SKM-1 (cell line): ENCODE data around the gene ZSWIM2.
"Not testable (repeated sequence)": the region's sequence is repeated elsewhere in the genome, so short reads cannot be mapped to it uniquely, and the experiment has no call there.

Experiments used
- DNase-seq: peaks from one replicate; lab custom pipeline; 2025; ENCODE audit not compliant: unreplicated experiment; lab: John Stamatoyannopoulos, UW

Gene ZSWIM2, protein sequence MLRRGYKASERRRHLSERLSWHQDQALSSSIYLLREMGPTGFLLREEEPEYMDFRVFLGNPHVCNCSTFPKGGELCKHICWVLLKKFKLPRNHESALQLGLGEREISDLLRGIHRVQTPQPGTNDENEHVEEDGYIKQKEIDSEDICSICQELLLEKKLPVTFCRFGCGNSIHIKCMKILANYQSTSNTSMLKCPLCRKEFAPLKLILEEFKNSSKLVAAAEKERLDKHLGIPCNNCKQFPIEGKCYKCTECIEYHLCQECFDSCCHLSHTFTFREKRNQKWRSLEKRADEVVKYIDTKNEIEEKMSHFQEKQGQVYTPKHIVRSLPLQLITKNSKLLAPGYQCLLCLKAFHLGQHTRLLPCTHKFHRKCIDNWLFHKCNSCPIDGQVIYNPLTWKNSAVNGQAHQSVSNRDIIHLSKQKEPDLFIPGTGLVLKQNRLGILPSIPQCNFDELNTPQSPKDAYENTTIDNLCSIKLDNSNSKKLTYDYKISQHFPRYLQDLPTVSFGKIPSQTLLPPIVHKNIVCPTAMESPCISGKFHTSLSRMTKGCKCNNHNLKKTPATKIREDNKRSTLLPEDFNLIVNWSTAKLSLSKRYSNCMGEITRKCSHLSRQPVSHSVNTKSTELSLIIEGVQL

GRCh38 chr2:186848873-186849578 is at the start of gene ZSWIM2:
TSS of gene ZSWIM2 (minus strand) at chr2:186849170. CDS start at chr2:186849130, 40 bp downstream.
- DNase-seq = peak; percentile 72

DNA sequence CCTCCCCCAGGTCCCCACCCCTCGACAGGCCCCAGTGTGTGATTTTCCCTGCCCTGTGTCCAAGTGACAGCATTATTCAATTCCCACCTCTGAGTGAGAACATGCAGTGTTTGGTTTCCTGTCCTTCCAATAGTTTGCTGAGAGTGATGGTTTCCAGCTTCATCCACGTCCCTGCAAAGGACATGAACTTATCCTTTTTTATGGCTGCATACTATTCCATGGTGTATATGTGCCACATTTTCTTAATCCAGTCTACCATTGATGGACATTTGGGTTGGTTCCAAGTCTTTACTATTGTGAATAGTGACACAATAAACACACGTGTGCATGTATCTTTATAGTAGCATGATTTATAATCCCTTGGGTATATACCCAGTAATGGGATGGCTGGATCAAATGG is 47.2 kb upstream of the ZSWIM2 start:
- not testable (repeated sequence) for DNase-seq

GRCh38 chr2:186895451-186895850 is 46.5 kb upstream of the ZSWIM2 start:
- DNase-seq = no peak

- DNase-seq = no peak
These were observed 45.5 kb upstream of the ZSWIM2 start for GRCh38 chr2:186894478-186894877.

- no peak for DNase-seq
These were observed 43.9 kb upstream of the ZSWIM2 start for GRCh38 chr2:186892821-186893220.

GRCh38 chr2:186891185-186891621 is 42.2 kb upstream of the ZSWIM2 start:
- no peak for DNase-seq

DNA sequence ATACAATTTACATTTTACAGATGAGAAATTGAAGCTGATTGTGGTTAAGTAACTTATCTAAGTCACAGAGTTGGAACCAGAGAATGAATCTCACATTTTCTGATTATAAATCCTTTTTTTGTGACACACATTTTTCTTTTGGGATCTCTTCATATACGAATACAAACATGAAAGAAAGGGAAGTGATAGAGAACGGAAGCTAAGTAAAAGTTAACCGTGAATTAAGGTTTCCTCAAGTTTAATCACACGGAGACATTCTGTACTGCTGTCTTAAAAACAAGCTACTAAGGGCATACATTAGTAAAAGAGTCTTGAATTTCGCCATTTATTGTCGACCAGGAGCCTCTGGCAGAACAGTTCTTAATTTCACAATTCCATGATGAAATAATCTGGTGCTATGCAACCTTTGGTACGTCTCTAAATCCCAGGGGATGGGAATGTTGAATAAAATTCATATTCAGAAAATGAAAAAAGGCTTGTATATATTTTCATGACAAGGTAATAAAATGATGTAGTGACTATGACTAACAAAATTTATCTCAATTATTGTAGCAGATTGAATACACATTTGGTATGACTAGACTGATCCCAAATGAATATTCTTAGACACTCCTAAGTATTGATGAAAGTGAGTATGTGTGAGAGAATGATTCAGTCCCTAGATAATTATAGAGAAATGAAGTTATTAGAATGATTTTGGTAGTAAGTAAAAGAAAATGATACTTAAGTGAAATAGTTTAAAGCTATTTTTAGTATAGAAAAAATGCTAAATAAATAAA is 40.3 kb upstream of the ZSWIM2 start:
- no peak for DNase-seq

DNA sequence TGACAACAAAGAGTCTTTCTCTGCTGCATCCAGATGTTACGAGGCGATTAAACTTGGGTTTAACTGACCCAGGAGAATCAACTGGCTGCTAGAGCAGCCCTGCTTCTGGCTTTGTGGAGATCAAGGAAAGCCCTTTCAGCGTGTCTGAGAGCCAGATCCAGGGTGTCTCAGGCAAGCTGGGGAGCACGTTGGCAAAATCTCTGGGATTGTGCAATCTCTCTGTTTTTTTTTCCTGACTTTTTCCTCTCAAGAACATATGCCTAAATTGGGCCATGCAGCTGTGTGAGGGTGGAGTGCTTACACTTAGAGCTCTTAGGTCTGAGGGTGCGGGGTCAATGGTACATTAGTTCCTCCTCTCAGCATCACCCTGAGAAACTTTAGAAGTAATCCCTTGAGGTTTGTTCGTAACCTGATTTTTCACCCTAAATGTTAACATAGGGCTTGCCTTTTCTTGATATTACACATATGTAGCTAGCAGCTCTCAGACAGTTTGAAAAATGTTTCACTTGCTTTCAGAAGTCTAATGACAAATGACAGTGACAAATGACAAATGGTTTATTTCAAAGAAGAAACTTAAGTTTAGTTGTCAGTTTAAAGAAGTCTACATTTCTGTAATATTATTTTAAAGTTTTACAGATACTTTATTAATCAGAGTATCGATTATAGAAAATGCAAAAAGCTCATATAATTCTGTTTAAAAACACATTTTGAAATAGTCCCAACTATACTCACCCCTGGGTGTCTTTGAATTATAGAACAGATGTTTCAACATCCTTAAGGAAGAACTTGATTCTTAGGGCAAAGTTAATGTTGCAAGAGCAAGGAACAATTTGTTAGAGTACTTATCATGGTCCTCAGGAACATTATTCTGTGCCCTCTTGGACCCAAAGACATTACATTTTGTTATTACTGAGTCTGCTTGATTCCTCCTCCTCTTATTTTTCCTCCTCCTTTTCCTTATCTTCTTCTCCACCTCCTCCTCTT is 38.4 kb upstream of the ZSWIM2 start:
- DNase-seq = no peak

- no peak for DNase-seq
These were observed 35.6 kb upstream of the ZSWIM2 start for GRCh38 chr2:186884587-186884986.

GRCh38 chr2:186883666-186884065 is 34.7 kb upstream of the ZSWIM2 start:
- DNase-seq = no peak

GRCh38 chr2:186882511-186883071 is 33.6 kb upstream of the ZSWIM2 start:
- no peak for DNase-seq

GRCh38 chr2:186881660-186882059 is 32.7 kb upstream of the ZSWIM2 start:
- no peak for DNase-seq

- no peak for DNase-seq
These were observed 30.3 kb upstream of the ZSWIM2 start for GRCh38 chr2:186879312-186879711.

DNA sequence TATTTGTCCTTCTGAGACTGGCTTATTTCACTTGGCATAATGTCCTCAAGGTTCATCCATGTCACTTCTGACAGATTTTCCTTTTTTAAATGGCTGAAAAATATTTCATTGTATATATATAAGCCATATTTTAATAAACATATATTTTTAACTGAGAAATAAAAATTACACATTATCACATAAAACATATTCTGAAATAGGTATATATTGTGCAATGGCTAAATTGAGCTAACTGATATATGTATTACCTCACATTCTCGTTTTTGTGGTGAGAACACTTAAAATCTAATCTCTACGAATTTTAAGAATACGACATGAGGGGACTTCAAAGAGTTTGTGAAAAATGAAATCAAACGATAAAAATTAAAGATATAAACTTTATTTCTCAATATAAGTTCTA is 25.7 kb upstream of the ZSWIM2 start:
- DNase-seq = no peak

DNA sequence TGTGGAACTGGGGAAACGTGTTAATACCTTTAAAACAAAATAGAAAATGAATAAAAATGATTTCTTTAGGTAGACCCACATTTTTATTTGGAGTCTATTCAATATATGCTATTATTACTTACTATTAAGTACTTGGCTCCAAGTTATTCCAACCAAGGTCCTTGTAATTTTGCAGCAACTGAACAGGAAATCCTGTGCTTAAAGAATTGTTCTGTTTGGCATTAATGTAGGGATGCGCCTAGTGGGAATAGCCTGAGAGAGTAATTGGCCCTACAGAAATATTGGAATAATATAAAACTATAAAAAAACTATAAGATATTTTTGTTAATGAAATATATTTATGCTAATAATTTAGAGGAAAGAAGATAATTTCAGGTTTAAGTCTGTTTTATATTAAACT is 22.9 kb upstream of the ZSWIM2 start:
- no peak for DNase-seq

GRCh38 chr2:186868344-186868743 is 19.4 kb upstream of the ZSWIM2 start:
- DNase-seq = no peak

DNA sequence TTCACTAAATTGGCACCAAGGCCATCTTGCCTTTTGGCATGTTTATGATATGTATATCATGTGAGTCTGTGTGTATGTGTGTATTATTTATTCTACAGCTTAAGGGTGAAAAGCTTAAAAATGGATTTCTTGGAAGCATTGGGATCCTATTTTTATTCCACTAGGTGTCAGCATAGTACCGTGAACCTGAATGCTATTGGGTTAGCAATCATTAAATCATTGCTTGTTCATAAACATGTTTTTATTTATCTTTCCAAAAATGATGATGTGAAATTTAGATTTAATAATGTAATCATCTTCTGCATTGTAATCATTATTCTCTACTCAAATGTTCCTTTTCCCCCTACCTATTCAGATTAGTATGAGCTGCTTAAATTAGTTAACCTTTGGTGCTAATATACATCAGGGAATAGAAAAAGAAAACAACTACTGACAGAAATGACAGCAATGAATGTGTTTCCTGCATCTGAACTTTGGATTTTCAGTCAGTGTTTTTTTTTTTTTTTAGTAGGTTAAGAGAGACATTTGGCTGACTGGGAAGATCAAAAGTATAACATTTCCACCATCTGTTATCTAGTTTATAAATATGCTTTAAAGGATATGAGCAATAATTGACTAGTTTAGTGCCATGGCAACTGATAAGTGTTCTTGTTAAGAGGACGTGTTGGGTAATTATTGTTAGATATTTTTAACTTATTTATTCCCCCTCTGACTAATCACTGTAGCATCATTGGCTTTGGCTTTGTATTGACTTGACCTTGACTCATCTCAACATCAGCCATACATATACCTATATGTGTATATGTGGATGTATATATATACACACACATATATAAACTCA is 14.1 kb upstream of the ZSWIM2 start:
- peak; percentile 10 for DNase-seq

- no peak for DNase-seq
These were observed 6.2 kb upstream of the ZSWIM2 start for GRCh38 chr2:186855216-186855615.

GRCh38 chr2:186853951-186854350 is 5.0 kb upstream of the ZSWIM2 start:
- DNase-seq = no peak
